ENCODE data around the gene NFASC. TPM values are rescaled to one million over a fixed set of nuclear protein-coding genes. Genes with fewer than 3 reads are reported as not detected.

Gene NFASC
- total RNA-seq, 2 experiments from 2014 or later: not detected

DNA sequence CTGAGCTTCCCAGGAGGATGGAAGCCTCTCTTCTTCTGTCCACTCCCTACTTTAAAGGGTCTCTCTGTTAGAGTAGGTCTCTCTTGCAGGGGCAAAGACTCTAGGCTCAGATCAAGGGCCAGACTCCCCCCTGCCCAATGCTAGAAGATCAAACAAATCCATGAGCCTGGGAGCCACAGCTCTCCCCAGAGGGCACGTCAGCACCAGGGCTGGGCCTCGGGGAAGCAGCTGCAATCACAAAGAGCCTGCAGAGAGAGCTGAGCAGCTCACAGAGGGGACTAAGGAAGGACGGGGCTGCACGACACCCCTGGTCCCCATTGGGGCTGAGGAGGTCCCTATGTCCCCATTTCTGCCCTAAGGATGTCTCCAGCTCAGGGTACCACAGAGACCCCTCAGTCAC is 176.2 kb downstream of the NFASC start:
- Histone ChIP-seq H3K4me1 (ENCODE audit: insufficient read depth, low read length) (no peaks in the 10 kb centered on the region), H3K9me3 (ENCODE audit: control insufficient read depth in 1 of 2, insufficient read depth in 1 of 2, low read length in 2 of 2) (peaks cover 0 to 7% of the 10 kb centered on the region in 2 experiments), H3K4me3 (ENCODE audit: low read length) (no peak overlapping the region), H3K27me3 (ENCODE audit: control insufficient read depth in 1 of 2, insufficient read depth in 2 of 2, low read length in 2 of 2) (peaks cover 17 to 26% of the 10 kb centered on the region in 2 experiments), H3K36me3 (ENCODE audit: insufficient read depth, low read length) (no peaks in the 10 kb centered on the region), H3K27ac (ENCODE audit: low read depth in 1 of 2, low read length in 2 of 2) (no peak overlapping the region)
- POLR2A ChIA-PET: no interaction called here
- no peak overlapping the region for H3K4me3 Mint-ChIP-seq
- DNase-seq (no peak), ATAC-seq (ENCODE audit: poor library complexity) (no peak)
- TF ChIP-seq CTCF (IDR thresholded peaks at IDR 0.05): no peak
- intact Hi-C loops (cut with DNase I, micrococcal nuclease): no loop called here
- no peak overlapping the region for H3K27ac Mint-ChIP-seq
- CTCF ChIA-PET: no interaction called here
- no peaks in the 10 kb centered on the region for H3K4me1 Mint-ChIP-seq (ENCODE audit: low read depth)
- no peaks in the 10 kb centered on the region for H3K9me3 Mint-ChIP-seq
- peaks cover 51% of the 10 kb centered on the region for H3K27me3 Mint-ChIP-seq
- no peaks in the 10 kb centered on the region for H3K36me3 Mint-ChIP-seq (ENCODE audit: low read depth)

DNA sequence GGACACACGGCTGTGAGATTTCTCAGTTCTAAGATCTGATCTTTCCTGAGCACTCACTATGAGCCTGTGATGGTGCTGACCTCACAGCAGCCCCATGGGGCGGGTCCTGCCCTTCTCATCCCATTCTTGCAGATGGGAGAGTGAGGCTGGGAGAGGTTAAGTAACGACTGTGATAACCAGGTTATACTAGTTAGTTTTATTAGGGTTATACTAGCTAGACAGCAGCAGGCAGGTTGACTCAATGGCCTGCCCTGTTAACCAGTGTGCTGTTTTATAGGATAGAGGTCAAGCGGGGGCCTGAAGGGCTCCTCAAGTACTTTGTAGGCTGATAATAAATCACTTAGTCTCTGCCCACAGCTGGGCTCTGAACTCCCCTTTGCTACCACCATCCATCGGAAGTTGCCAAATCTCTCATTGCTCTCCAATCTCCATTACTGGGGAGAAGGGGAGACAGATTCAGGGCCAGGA is 177.1 kb downstream of the NFASC start:
- Mint-ChIP-seq H3K4me1 (ENCODE audit: low read depth) (no peaks in the 10 kb centered on the region), H3K36me3 (ENCODE audit: low read depth) (no peaks in the 10 kb centered on the region), H3K4me3 (no peak overlapping the region), H3K9me3 (no peaks in the 10 kb centered on the region), H3K27me3 (peaks cover 43% of the 10 kb centered on the region), H3K27ac (no peak overlapping the region)
- no peaks in the 10 kb centered on the region for H3K36me3 ChIP-seq (ENCODE audit: insufficient read depth, low read length)
- POLR2A ChIA-PET: no interaction called here
- no peak for ATAC-seq (ENCODE audit: poor library complexity)
- no peak overlapping the region for H3K4me3 ChIP-seq (ENCODE audit: low read length)
- H3K27me3 ChIP-seq (ENCODE audit: control insufficient read depth in 1 of 2, insufficient read depth in 2 of 2, low read length in 2 of 2): peaks cover 15 to 19% of the 10 kb centered on the region in 2 experiments
- intact Hi-C loops (cut with DNase I, micrococcal nuclease): no loop called here
- CTCF ChIA-PET: no interaction called here
- H3K9me3 ChIP-seq (ENCODE audit: control insufficient read depth in 1 of 2, insufficient read depth in 1 of 2, low read length in 2 of 2): peaks cover 0 to 7% of the 10 kb centered on the region in 2 experiments
- no peak for DNase-seq
- no peak overlapping the region for H3K27ac ChIP-seq (ENCODE audit: low read depth in 1 of 2, low read length in 2 of 2)
- no peaks in the 10 kb centered on the region for H3K4me1 ChIP-seq (ENCODE audit: insufficient read depth, low read length)
- no peak for TF ChIP-seq CTCF (IDR thresholded peaks at IDR 0.05)

GRCh38 chr1:205048382-205048781 is 177.7 kb downstream of the NFASC start:
- ChIA-PET POLR2A (no interaction called here), CTCF (interaction anchor here (0.7 kb wide), 1 partner anchor 1113 kb away, joined by 3 read pairs; no protein-coding TSS in a partner anchor)
- intact Hi-C loops (cut with DNase I, micrococcal nuclease): no loop called here
- no peaks in the 10 kb centered on the region for H3K4me1 ChIP-seq (ENCODE audit: insufficient read depth, low read length)
- Mint-ChIP-seq H3K4me3 (no peak overlapping the region), H3K36me3 (ENCODE audit: low read depth) (no peaks in the 10 kb centered on the region), H3K9me3 (no peaks in the 10 kb centered on the region), H3K27me3 (peaks cover 43% of the 10 kb centered on the region), H3K4me1 (ENCODE audit: low read depth) (no peaks in the 10 kb centered on the region), H3K27ac (no peak overlapping the region)
- DNase-seq (no peak), ATAC-seq (ENCODE audit: poor library complexity) (no peak)
- peaks cover 0 to 5% of the 10 kb centered on the region in 2 experiments for H3K9me3 ChIP-seq (ENCODE audit: control insufficient read depth in 1 of 2, insufficient read depth in 1 of 2, low read length in 2 of 2)
- H3K4me3 ChIP-seq (ENCODE audit: low read length): no peak overlapping the region
- TF ChIP-seq CTCF (IDR thresholded peaks at IDR 0.05): no peak
- H3K27ac ChIP-seq (ENCODE audit: low read depth in 1 of 2, low read length in 2 of 2): no peak overlapping the region
- no peaks in the 10 kb centered on the region for H3K36me3 ChIP-seq (ENCODE audit: insufficient read depth, low read length)
- peaks cover 14 to 19% of the 10 kb centered on the region in 2 experiments for H3K27me3 ChIP-seq (ENCODE audit: control insufficient read depth in 1 of 2, insufficient read depth in 2 of 2, low read length in 2 of 2)
